HG03521 (cell line): ENCODE data around the gene PRAMEF1.
"Not testable (repeated sequence)": the region's sequence is repeated elsewhere in the genome, so short reads cannot be mapped to it uniquely, and the experiment has no call there.

Source experiments
- ATAC-seq: cut with Tn5 transposase; IDR thresholded peaks from one replicate; pipeline ENCODE4 v1.9.1; 2021; ENCODE audit warnings: mild to moderate bottlenecking, moderate library complexity; ENCODE audit not compliant: unreplicated experiment

The PRAMEF1 gene

GRCh38 chr1:12774801-12775345 lies 16.3 kb upstream of the PRAMEF1 start:
- ATAC-seq, result no peak

GRCh38 chr1:12775443-12775842 lies 15.8 kb upstream of the PRAMEF1 start:
- ATAC-seq, result no peak

- ATAC-seq, result no peak
Observed at GRCh38 chr1:12776801-12777557, 14.2 kb upstream of the PRAMEF1 start.

GRCh38 chr1:12778061-12778460 lies 13.1 kb upstream of the PRAMEF1 start:
- ATAC-seq, result no peak

- no peak for ATAC-seq
Observed at GRCh38 chr1:12778907-12779306, 12.3 kb upstream of the PRAMEF1 start.

- ATAC-seq, result not testable (repeated sequence)
Observed at GRCh38 chr1:12781488-12781887, 9.7 kb upstream of the PRAMEF1 start.

GRCh38 chr1:12783783-12784182 lies 7.4 kb upstream of the PRAMEF1 start:
- ATAC-seq, result not testable (repeated sequence)

GRCh38 chr1:12784729-12785128 lies 6.5 kb upstream of the PRAMEF1 start:
- not testable (repeated sequence) for ATAC-seq

- no peak for ATAC-seq
Observed at GRCh38 chr1:12798911-12799310, 7.7 kb downstream of the PRAMEF1 start.

GRCh38 chr1:12799730-12800129 lies 8.5 kb downstream of the PRAMEF1 start:
- ATAC-seq, result no peak

GRCh38 chr1:12809933-12810332 lies 18.7 kb downstream of the PRAMEF1 start:
- no peak for ATAC-seq

- ATAC-seq, result no peak
Observed at GRCh38 chr1:12810691-12811408, 19.7 kb downstream of the PRAMEF1 start.

GRCh38 chr1:12811409-12811784 lies 20.2 kb downstream of the PRAMEF1 start:
- ATAC-seq, result no peak

GRCh38 chr1:12819061-12819460 lies 27.9 kb downstream of the PRAMEF1 start:
- ATAC-seq, result not testable (repeated sequence)

GRCh38 chr1:12831310-12831709 lies 40.1 kb downstream of the PRAMEF1 start, which contains the start of gene PRAMEF11:
TSS of gene PRAMEF11 (minus strand) at chr1:12831410. CDS start at chr1:12828789, 2,621 bp downstream.
- ATAC-seq, result not testable (repeated sequence)

GRCh38 chr1:12833251-12833650 lies 42.1 kb downstream of the PRAMEF1 start:
- ATAC-seq, result not testable (repeated sequence)
